ENCODE data around the gene ACYP1.

ACYP1 gene

DNA sequence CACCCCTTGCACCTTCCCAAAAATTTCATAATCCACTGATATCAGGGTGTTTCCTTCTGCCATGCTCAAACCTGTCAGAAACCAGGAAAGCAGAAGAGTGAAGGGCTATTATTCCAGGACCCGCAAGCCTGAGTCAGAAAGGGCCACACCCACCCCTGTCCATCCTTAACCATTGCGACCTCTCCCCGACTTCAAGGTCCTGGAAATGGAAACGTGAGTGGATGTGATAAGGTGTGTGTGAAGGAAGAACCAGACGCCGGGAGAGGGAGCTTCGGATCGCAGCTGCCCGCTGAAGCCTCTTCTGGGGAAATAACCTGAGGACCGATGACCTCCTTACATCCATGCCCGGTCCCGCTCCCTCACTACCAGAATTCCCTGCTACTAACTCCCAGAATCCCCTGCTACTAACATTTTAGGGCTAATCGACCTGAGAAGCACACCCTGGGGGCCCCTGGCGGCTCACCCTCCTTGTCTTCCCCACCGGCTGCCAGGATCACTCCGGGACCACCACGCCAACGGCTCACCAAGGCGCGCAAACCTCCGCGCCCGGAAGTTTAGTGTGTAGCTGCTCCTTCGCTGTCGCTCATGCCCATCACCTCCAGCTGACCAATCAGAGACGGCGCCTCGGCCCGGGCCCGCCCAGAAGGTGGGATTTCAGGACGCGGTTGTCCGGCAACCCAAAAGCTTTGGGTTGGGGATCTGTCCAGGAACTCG, at the start of gene ACYP1:
Gene ACYP1, minus strand, starts transcription at position 534 of the 714 bp plus-strand sequence. Its CDS starts 471 bp downstream, at position 63.
- Mint-ChIP-seq H3K4me1 (peaks cover 47% of the 10 kb centered on the region), H3K27me3 (no peaks in the 10 kb centered on the region), H3K36me3 (peaks cover 28% of the 10 kb centered on the region), H3K4me3 (peak within 1 kb of the TSS; percentile 99), H3K27ac (peak within 1 kb of the TSS; percentile 94), H3K9me3 (peaks cover 3% of the 10 kb centered on the region)
- CTCF ChIA-PET, result interaction anchor here (1.0 to 2.3 kb wide), 3 partner anchors 20 to 118 kb away, joined by 3 to 13 read pairs (median 5); no protein-coding TSS in a partner anchor
- peak; percentile 94 for DNase-seq

DNA sequence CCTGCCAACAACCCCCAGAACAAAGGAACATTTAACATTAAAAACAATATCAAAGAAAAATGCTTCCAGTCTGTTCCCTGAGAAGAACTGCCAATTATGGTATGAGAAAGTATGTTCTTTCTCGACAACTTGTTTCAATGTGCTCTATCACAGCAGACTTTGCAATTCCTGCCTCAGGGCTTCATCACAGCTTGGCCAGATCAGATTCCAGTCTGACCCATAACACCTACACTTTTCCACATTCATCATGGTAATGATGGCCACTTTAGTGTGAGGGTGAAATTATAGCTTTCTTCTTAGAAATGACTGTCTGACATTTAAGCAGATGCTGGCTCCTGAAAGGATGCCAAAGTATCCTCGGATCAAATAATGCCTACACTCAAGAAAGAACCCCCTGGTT, 46.1 kb upstream of the ACYP1 start:
- H3K4me1 Mint-ChIP-seq, result peaks cover 17% of the 10 kb centered on the region
- H3K36me3 Mint-ChIP-seq, result peaks cover 57% of the 10 kb centered on the region
- H3K9me3 Mint-ChIP-seq, result no peaks in the 10 kb centered on the region
- no peaks in the 10 kb centered on the region for H3K27me3 Mint-ChIP-seq
- CTCF ChIA-PET, result interaction anchor here (3.0 kb wide), 1 partner anchor 21 kb away, joined by 14 read pairs; no protein-coding TSS in a partner anchor
- no peak overlapping the region for H3K4me3 Mint-ChIP-seq
- no peak for DNase-seq
- no peak overlapping the region for H3K27ac Mint-ChIP-seq

DNA sequence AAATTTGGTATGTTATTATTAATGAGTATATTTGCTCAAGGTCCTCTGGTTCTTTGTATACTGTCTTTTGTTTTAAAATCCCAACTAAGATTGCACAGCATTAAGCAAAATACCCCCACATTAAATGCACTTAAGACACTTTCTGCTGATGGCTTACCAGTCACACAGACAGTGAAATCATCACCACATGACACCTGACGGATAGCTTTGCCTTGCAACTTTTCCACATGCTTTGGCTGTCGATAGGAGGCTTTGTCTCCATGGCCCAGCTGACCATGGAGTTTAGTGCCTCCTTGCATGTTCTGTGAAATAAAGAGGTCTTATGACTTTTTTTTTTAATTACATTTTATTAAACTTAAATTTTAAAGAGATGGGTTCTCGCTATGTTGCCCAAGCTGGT, 43.4 kb upstream of the ACYP1 start:
- H3K27me3 Mint-ChIP-seq, result no peaks in the 10 kb centered on the region
- no peak overlapping the region for H3K27ac Mint-ChIP-seq
- no peaks in the 10 kb centered on the region for H3K4me1 Mint-ChIP-seq
- H3K36me3 Mint-ChIP-seq, result peaks cover 50% of the 10 kb centered on the region
- H3K9me3 Mint-ChIP-seq, result no peaks in the 10 kb centered on the region
- DNase-seq, result no peak
- CTCF ChIA-PET, result interaction anchor here (1.5 kb wide), 1 partner anchor 202 kb away, joined by 4 read pairs; no protein-coding TSS in a partner anchor
- H3K4me3 Mint-ChIP-seq, result no peak overlapping the region

DNA sequence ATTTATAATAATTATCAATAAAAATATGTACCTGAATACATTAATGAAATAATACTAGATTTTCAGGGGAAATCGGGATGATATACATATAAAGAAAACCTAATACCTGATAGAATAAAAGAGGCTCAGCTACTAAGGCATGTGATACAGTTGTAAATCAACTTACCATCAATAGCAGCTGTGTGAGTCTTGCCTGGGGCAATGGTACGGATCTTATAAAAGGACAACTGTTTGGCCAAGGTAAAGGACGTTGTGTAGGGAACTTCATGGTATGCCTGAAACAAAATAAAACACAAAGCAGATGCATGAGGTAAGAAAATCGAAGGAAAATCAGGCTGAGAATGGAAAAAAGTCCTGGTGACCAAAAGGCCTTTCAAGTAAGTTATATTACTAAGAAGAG, 37.7 kb upstream of the ACYP1 start:
- DNase-seq, result no peak
- H3K27ac Mint-ChIP-seq, result no peak overlapping the region
- peaks cover 63% of the 10 kb centered on the region for H3K36me3 Mint-ChIP-seq
- no peaks in the 10 kb centered on the region for H3K9me3 Mint-ChIP-seq
- H3K4me1 Mint-ChIP-seq, result no peaks in the 10 kb centered on the region
- CTCF ChIA-PET, result no interaction called here
- H3K27me3 Mint-ChIP-seq, result no peaks in the 10 kb centered on the region
- no peak overlapping the region for H3K4me3 Mint-ChIP-seq

DNA sequence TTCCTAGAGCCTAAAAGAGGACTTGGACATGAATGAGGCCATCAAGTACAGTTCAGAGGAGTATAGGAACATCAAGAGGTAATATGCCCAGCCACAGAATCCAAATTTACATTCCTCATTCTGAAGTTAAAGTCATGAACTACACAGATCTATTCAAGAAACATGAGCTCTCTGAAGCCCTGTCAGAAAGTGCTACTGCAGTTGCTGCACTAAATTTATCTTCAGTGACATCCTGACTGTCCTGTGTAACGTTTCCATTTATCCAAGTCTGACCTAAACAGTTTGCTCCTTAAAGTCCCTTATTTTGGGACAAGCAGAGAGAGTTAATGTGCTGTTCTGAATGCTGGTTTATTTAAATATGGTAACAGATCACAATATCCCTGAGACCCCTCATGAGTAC, 34.9 kb upstream of the ACYP1 start:
- no peak overlapping the region for H3K27ac Mint-ChIP-seq
- CTCF ChIA-PET, result interaction anchor here (0.8 to 0.9 kb wide), 3 partner anchors 10 to 237 kb away, joined by 3 to 4 read pairs (median 3); no protein-coding TSS in a partner anchor
- no peak for DNase-seq
- H3K36me3 Mint-ChIP-seq, result peaks cover 70% of the 10 kb centered on the region
- no peaks in the 10 kb centered on the region for H3K9me3 Mint-ChIP-seq
- H3K4me3 Mint-ChIP-seq, result no peak overlapping the region
- H3K27me3 Mint-ChIP-seq, result no peaks in the 10 kb centered on the region
- H3K4me1 Mint-ChIP-seq, result no peaks in the 10 kb centered on the region

DNA sequence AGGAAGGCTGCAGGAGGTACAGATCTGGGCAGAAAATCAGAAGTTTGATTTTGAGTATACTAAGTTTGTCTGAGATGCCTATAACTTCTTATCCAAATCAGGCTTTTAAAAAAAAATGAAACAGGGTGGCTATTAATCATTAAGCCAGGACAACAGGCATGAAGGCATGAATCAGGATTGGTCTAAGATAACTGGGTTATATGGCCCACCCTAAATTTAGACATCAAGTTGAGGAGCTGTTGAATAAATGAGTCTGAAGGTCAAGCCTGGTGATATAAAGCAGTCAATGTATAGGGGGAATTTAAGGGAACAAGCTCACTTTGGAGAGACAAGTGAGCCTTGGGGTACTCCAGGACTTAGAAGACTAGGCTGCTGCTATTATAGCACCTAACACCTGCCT, 34.4 kb upstream of the ACYP1 start:
- H3K4me3 Mint-ChIP-seq, result no peak overlapping the region
- no peaks in the 10 kb centered on the region for H3K9me3 Mint-ChIP-seq
- H3K27me3 Mint-ChIP-seq, result no peaks in the 10 kb centered on the region
- H3K27ac Mint-ChIP-seq, result no peak overlapping the region
- CTCF ChIA-PET, result interaction anchor here (0.6 to 0.9 kb wide), 5 partner anchors 9 to 236 kb away, joined by 3 to 5 read pairs (median 3); no protein-coding TSS in a partner anchor
- DNase-seq, result no peak
- peaks cover 68% of the 10 kb centered on the region for H3K36me3 Mint-ChIP-seq
- H3K4me1 Mint-ChIP-seq, result no peaks in the 10 kb centered on the region

DNA sequence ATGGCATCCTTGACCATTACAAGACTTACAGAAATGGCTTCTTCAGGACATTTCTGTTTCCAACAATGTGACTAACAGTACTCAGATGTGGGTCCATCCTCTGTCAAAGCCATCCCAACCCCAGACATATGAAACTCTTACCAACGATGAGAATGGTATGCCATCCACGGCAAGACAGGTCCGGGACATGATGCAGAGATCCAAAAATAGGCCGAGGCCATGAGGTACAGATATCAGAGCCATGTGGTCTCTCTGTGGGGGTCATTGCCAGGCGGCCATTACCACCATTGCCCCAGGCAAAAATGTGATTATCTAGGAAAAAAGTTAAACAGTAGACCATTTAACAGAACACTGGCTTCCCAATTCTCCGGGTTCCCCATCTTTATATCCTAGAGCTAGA, 33.1 kb upstream of the ACYP1 start:
- H3K36me3 Mint-ChIP-seq, result peaks cover 67% of the 10 kb centered on the region
- no peak for DNase-seq
- H3K9me3 Mint-ChIP-seq, result no peaks in the 10 kb centered on the region
- CTCF ChIA-PET, result no interaction called here
- H3K4me1 Mint-ChIP-seq, result no peaks in the 10 kb centered on the region
- no peak overlapping the region for H3K27ac Mint-ChIP-seq
- no peak overlapping the region for H3K4me3 Mint-ChIP-seq
- no peaks in the 10 kb centered on the region for H3K27me3 Mint-ChIP-seq

DNA sequence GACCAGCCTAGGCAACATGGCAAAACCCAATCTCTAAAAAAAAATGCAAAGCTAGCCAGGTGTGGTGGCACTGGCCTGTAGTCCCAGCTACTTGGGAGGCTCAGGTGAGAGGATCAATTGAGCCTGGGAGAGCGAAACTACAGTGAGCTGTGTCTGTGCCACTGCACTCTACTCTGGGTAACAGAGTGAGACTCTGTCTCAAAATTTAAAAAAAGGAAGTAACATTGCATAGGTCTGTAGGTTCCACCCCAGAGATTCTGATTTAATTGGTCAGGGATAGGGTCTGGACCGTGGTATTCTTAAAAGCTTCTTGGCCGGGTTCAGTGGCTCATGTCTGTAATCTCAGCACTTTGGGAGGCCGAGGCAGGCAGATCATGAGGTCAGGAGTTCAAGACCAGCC, 31.9 kb upstream of the ACYP1 start:
- Mint-ChIP-seq H3K9me3 (no peaks in the 10 kb centered on the region), H3K36me3 (peaks cover 64% of the 10 kb centered on the region), H3K27ac (no peak overlapping the region), H3K4me1 (no peaks in the 10 kb centered on the region), H3K27me3 (no peaks in the 10 kb centered on the region), H3K4me3 (no peak overlapping the region)
- CTCF ChIA-PET, result no interaction called here
- DNase-seq, result no peak

DNA sequence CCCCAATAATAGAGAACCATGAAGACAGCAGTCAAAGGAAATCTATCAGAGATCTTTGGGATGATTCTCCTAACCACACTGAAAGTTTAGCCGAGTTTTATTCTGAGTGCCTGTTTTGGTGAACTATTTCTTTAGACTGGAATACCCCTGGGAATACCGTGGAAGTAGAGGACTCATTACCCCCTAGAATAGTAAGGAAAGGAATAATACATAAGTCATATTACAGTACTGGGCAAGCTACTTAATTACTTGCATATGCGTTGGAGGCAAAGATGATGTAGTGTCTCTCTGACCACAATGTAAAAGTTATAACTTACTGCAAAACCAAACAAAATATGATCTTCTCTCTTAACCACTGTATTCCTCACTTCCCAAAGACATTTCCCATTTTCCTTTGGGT, 31.1 kb upstream of the ACYP1 start:
- Mint-ChIP-seq H3K4me1 (no peaks in the 10 kb centered on the region), H3K27me3 (no peaks in the 10 kb centered on the region), H3K36me3 (peaks cover 58% of the 10 kb centered on the region), H3K9me3 (no peaks in the 10 kb centered on the region), H3K27ac (no peak overlapping the region), H3K4me3 (no peak overlapping the region)
- CTCF ChIA-PET, result interaction anchor here (1.2 kb wide), 1 partner anchor 147 kb away, joined by 3 read pairs; no protein-coding TSS in a partner anchor
- no peak for DNase-seq

DNA sequence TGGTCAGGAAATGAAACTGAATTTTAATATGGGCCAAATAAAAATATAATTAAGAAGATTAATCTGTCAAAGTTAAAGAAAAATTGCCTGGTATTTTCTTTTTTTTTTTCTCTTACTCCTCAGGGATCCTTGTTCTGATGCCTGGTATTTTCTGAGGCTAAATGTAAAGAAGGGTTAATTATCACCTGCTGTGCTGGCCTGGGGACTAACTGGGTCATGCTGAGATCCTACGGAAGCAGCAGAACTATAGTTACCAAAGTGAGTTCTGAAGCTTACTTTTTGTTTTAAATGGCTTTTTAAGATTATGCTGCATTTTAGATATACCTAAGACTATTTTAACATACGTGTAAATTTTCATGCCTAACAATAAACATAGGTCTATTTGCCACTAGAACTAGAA, 28.9 kb upstream of the ACYP1 start:
- Mint-ChIP-seq H3K27me3 (no peaks in the 10 kb centered on the region), H3K36me3 (peaks cover 45% of the 10 kb centered on the region), H3K27ac (no peak overlapping the region), H3K9me3 (no peaks in the 10 kb centered on the region), H3K4me1 (no peaks in the 10 kb centered on the region), H3K4me3 (no peak overlapping the region)
- no peak for DNase-seq
- CTCF ChIA-PET, result interaction anchor here (6.4 kb wide), 1 partner anchor 147 kb away, joined by 88 read pairs; no protein-coding TSS in a partner anchor

DNA sequence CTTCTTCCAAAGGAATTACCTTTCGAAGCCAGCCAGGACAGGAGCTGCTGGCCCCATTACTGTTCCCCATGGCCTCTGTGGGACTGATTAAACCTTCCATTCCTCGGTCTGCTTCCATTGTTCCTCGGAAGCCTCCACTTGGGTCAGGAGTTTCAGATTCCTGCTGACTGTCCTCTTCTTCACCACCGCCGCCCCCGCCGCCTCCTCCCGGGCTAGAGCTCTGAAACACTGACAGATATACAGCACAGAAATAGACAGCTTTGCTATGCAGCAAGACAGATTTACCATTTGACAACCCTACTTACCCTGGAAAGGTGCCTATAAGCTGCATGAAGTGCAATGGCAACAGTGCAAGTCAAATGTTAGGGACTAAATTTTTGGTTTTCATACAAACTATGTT, 27.4 kb upstream of the ACYP1 start:
- Mint-ChIP-seq H3K4me3 (no peak overlapping the region), H3K36me3 (peaks cover 45% of the 10 kb centered on the region), H3K27ac (no peak overlapping the region), H3K27me3 (no peaks in the 10 kb centered on the region), H3K9me3 (no peaks in the 10 kb centered on the region), H3K4me1 (no peaks in the 10 kb centered on the region)
- DNase-seq, result no peak
- CTCF ChIA-PET, result interaction anchor here (0.7 to 6.4 kb wide), 3 partner anchors 146 to 232 kb away, joined by 3 to 88 read pairs (median 7); no protein-coding TSS in a partner anchor

DNA sequence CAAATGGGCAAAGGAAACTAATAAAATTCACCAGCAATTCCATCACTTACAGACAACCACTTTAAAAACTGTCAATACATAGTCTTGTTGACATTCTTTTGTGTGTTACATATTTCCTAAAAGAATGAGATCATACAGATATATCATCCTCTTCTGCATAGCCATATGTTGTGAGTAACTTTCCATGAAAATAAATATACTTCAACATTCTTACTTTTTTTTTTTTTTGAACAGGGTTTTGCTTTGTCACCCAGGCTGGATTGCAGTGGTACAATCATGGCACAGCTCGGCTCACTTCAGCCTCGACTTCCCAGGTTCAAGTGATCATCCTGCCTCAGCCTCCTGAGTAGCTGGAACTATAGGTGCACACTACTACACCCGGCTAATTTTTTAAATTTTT, 26.5 kb upstream of the ACYP1 start:
- Mint-ChIP-seq H3K27me3 (no peaks in the 10 kb centered on the region), H3K36me3 (peaks cover 45% of the 10 kb centered on the region), H3K4me3 (no peak overlapping the region), H3K9me3 (no peaks in the 10 kb centered on the region), H3K27ac (no peak overlapping the region), H3K4me1 (no peaks in the 10 kb centered on the region)
- CTCF ChIA-PET, result interaction anchor here (0.9 to 6.4 kb wide), 4 partner anchors 145 to 211 kb away, joined by 3 to 88 read pairs (median 6); no protein-coding TSS in a partner anchor
- no peak for DNase-seq

DNA sequence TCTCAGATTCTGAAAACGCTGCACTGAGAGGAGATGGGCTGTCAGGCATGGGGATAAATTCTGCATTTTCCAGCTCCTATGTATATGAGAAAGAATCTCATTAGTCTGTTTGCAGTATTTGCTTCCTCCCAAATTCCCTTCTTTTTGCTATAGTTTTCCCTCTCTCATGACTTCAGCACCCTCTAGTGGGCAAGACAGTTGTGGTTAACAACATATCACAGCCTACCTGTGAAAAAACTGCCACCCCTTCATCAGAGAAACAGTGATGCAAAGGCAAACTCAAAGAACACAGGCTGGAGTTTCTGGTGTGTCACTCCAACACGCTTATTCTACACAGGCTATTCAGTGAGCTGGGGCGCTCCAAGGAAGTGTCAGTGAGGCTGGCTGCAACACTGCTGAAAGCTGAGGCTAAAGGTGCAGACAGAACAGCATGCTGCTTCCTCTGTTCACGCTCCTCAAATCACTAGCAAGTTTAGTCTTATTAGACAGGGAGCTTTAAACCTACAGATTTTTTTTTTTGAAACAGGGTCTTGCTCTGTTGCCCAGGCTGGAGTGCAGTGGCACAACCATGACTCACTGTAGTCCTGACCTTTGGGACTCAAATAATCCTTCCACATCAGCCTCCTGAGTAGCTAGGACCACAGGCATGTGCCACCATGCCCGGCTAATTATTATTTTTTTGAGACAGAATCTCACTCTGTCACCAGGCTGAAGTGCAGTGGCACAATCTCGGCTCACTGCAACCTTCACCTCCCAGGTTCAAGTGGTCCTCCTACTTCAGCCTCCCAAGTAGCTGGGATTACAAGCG, 24.9 kb upstream of the ACYP1 start:
- Mint-ChIP-seq H3K36me3 (peaks cover 47% of the 10 kb centered on the region), H3K4me1 (no peaks in the 10 kb centered on the region), H3K9me3 (no peaks in the 10 kb centered on the region), H3K27me3 (no peaks in the 10 kb centered on the region), H3K27ac (no peak overlapping the region), H3K4me3 (no peak overlapping the region)
- DNase-seq, result peak; percentile 67
- CTCF ChIA-PET, result interaction anchor here (0.6 to 6.4 kb wide), 56 partner anchors 10 to 480 kb away, joined by 3 to 88 read pairs (median 4); partner anchors contain the start of genes ACYP1, NEK9, PGF and PROX2

DNA sequence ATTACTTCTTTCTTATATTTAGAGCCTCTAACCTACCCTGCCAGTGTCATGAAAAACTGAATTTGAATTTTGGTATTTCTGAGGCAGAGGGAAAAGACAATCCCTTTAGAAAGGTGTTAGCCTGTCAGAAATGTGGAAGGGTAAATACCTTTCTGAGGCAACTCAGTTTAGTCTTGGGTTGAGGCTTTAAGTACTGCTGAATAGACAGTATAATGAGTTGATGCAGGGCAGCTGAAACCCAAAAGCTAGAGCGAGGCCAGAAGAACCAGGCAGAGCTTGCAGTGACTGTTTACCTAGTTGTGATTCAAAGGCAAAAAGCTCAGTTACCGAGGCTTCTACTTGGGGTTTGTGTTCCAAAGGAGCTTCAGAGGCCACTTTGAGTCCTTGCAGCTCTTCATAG, 24.3 kb upstream of the ACYP1 start:
- no peak overlapping the region for H3K4me3 Mint-ChIP-seq
- peaks cover 50% of the 10 kb centered on the region for H3K36me3 Mint-ChIP-seq
- DNase-seq, result no peak
- H3K9me3 Mint-ChIP-seq, result no peaks in the 10 kb centered on the region
- H3K27ac Mint-ChIP-seq, result no peak overlapping the region
- CTCF ChIA-PET, result interaction anchor here (0.6 to 6.4 kb wide), 47 partner anchors 9 to 479 kb away, joined by 3 to 88 read pairs (median 4); partner anchors contain the start of genes ACYP1, NEK9, PROX2 and RPS6KL1
- H3K27me3 Mint-ChIP-seq, result no peaks in the 10 kb centered on the region
- H3K4me1 Mint-ChIP-seq, result no peaks in the 10 kb centered on the region
